ENCODE measurements around the gene KLHL22.
A peak's percentile ranks its signal among the peaks of the same experiment; 100 is the strongest.
"Not testable (repeated sequence)": the region's sequence is repeated elsewhere in the genome, so short reads cannot be mapped to it uniquely, and the experiment has no call there.

The KLHL22 gene

GRCh38 chr22:20392983-20393704 lies 102.5 kb downstream of the KLHL22 start:
- peak overlapping the region; percentile 53 for H3K27ac ChIP-seq
- TF ChIP-seq CTCF (IDR thresholded peaks at IDR 0.05) (no peak), ZFX (IDR thresholded peaks at IDR 0.05; ENCODE audit: borderline replicate concordance) (no peak)

GRCh38 chr22:20392365-20392881 lies 103.2 kb downstream of the KLHL22 start:
- H3K27ac ChIP-seq = not testable (repeated sequence)
